HCEC 1CT (cell line): ENCODE measurements around the gene CXXC5.
A peak's percentile ranks its signal among the peaks of the same experiment; 100 is the strongest.

Source experiments
- DNase-seq: peaks from one replicate; pipeline ENCODE4 v3.0.0-alpha.2; 2017

CXXC5 gene

GRCh38 chr5:139683295-139684271, 35.4 kb downstream of the CXXC5 start:
- DNase-seq: no peak

GRCh38 chr5:139684350-139684880, 36.3 kb downstream of the CXXC5 start:
- DNase-seq: no peak

GRCh38 chr5:139684881-139685749, 37.0 kb downstream of the CXXC5 start:
- no peak for DNase-seq

- no peak for DNase-seq
Measured at GRCh38 chr5:139685886-139686285, 37.7 kb downstream of the CXXC5 start.

- no peak for DNase-seq
Measured at GRCh38 chr5:139686356-139686705, 38.2 kb downstream of the CXXC5 start.

- DNase-seq: no peak
Measured at GRCh38 chr5:139686706-139687441, 38.7 kb downstream of the CXXC5 start.

- no peak for DNase-seq
Measured at GRCh38 chr5:139687656-139688055, 39.5 kb downstream of the CXXC5 start.

GRCh38 chr5:139688088-139688702, 40.0 kb downstream of the CXXC5 start:
- no peak for DNase-seq

GRCh38 chr5:139688751-139689372, 40.7 kb downstream of the CXXC5 start:
- no peak for DNase-seq

- DNase-seq: no peak
Measured at GRCh38 chr5:139689631-139690063, 41.5 kb downstream of the CXXC5 start.

GRCh38 chr5:139690064-139690802, 42.1 kb downstream of the CXXC5 start:
- peak; percentile 38 for DNase-seq

- DNase-seq: no peak
Measured at GRCh38 chr5:139690803-139691629, 42.9 kb downstream of the CXXC5 start.

GRCh38 chr5:139692148-139692547, 44.0 kb downstream of the CXXC5 start:
- DNase-seq: no peak

- DNase-seq: no peak
Measured at GRCh38 chr5:139692679-139693308, 44.6 kb downstream of the CXXC5 start.

- no peak for DNase-seq
Measured at GRCh38 chr5:139693676-139694364, 45.7 kb downstream of the CXXC5 start.

- no peak for DNase-seq
Measured at GRCh38 chr5:139694556-139695177, 46.5 kb downstream of the CXXC5 start.

GRCh38 chr5:139695178-139695573, 47.0 kb downstream of the CXXC5 start:
- no peak for DNase-seq

GRCh38 chr5:139696167-139696893, 48.2 kb downstream of the CXXC5 start:
- DNase-seq: no peak
